ENCODE data around the gene CENPX. TPM values are rescaled to one million over a fixed set of nuclear protein-coding genes. Genes with fewer than 3 reads are reported as not detected.

The CENPX gene
- total and polyA plus RNA-seq, 2 of the 13 experiments (the other 11 are each of a cell fraction or from before 2014, with no cell fraction given), result 92.7 to 170 TPM

- TF ChIP-seq, protein P1, sequence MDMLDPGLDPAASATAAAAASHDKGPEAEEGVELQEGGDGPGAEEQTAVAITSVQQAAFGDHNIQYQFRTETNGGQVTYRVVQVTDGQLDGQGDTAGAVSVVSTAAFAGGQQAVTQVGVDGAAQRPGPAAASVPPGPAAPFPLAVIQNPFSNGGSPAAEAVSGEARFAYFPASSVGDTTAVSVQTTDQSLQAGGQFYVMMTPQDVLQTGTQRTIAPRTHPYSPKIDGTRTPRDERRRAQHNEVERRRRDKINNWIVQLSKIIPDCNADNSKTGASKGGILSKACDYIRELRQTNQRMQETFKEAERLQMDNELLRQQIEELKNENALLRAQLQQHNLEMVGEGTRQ (IDR thresholded peaks at IDR 0.05; ENCODE audit: low read depth, low read length), result no peak
- TF ChIP-seq, protein P1 (CRISPR knock-in tag; IDR thresholded peaks at IDR 0.05; ENCODE audit: borderline replicate concordance), result no peak
- TF ChIP-seq KDM1A (CRISPR knock-in tag; IDR thresholded peaks at IDR 0.05) (no peak), HNRNPH1 (optimal IDR thresholded peaks at IDR 0.05; ENCODE audit: low read depth, low read length) (no peak), SP2 (CRISPR knock-in tag; IDR thresholded peaks at IDR 0.05) (no peak), ZBTB10 (CRISPR knock-in tag; IDR thresholded peaks at IDR 0.05; ENCODE audit: borderline replicate concordance) (no peak), ZNF768 (CRISPR knock-in tag; IDR thresholded peaks at IDR 0.05) (no peak), TCF7L2 (IDR thresholded peaks at IDR 0.05; ENCODE audit: low read depth, low read length) (no peak), SNRNP70 (IDR thresholded peaks at IDR 0.05; ENCODE audit: low read depth, low read length) (0 out of 2 replicates have a peak, but pooled peaks have one; percentile 15), ZNF160 (CRISPR knock-in tag; IDR thresholded peaks at IDR 0.05) (no peak), ZBTB3 (CRISPR knock-in tag; IDR thresholded peaks at IDR 0.05; ENCODE audit: borderline replicate concordance, low read depth) (no peak), MAZ (IDR thresholded peaks at IDR 0.05; ENCODE audit: borderline replicate concordance, low read depth, low read length) (no peak), MAZ (CRISPR knock-in tag; IDR thresholded peaks at IDR 0.05; ENCODE audit: low read depth) (no peak), TEAD2 (CRISPR knock-in tag; IDR thresholded peaks at IDR 0.05) (no peak), ZSCAN25 (CRISPR knock-in tag; IDR thresholded peaks at IDR 0.05) (no peak), SOX13 (IDR thresholded peaks at IDR 0.05) (no peak), SOX13 (CRISPR knock-in tag; conservative IDR thresholded peaks at IDR 0.05 in 1 of 2, IDR thresholded peaks at IDR 0.05 in 1 of 2) (no peak)
- TF ChIP-seq, protein P2, sequence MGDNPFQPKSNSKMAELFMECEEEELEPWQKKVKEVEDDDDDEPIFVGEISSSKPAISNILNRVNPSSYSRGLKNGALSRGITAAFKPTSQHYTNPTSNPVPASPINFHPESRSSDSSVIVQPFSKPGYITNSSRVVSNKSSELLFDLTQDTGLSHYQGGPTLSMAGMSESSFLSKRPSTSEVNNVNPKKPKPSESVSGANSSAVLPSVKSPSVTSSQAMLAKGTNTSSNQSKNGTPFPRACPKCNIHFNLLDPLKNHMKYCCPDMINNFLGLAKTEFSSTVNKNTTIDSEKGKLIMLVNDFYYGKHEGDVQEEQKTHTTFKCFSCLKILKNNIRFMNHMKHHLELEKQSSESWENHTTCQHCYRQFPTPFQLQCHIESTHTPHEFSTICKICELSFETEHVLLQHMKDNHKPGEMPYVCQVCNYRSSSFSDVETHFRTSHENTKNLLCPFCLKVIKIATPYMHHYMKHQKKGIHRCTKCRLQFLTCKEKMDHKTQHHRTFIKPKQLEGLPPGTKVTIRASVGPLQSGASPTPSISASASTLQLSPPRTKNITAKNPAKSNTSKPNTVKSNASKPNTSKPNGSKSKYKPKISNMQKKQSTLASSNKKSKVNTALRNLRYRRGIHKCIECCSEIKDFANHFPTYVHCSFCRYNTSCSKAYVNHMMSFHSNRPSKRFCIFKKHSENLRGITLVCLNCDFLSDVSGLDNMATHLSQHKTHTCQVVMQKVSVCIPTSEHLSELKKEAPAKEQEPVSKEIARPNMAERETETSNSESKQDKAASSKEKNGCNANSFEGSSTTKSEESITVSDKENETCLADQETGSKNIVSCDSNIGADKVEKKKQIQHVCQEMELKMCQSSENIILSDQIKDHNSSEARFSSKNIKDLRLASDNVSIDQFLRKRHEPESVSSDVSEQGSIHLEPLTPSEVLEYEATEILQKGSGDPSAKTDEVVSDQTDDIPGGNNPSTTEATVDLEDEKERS (CRISPR knock-in tag; IDR thresholded peaks at IDR 0.05), result no peak
Observed at GRCh38 chr17:82008941-82009405, 13.7 kb downstream of the CENPX start (continued).

All from HepG2 (cell line).